SJSA1 (cell line): Measurements from ENCODE around the gene GAGE12J. TPM values are rescaled to one million over a fixed set of nuclear protein-coding genes. Genes with fewer than 3 reads are reported as not detected.
"Not testable (repeated sequence)": the region's sequence is repeated elsewhere in the genome, so short reads cannot be mapped to it uniquely, and the experiment has no call there.

Experiments
- DNase-seq, 2 experiments: peaks; one replicate each; pipeline ENCODE4 v3.0.0-alpha.2; 2015 to 2020; ENCODE audit warnings: low spot score in 2 of 2, low read depth in 1 of 2
- H3K27ac ChIP-seq: fragments of 250-450 bp; sonication (Bioruptor Pico); 2 replicates; pipeline ENCODE4 v1.5.1; 2020; ENCODE audit warnings: mild to moderate bottlenecking, moderate library complexity
- H3K27me3 ChIP-seq: fragments of 250-450 bp; sonication (Bioruptor Pico); replicated peaks from 2 replicates; pipeline ENCODE4 v1.5.1; 2020; ENCODE audit warnings: mild to moderate bottlenecking, moderate library complexity
- H3K36me3 ChIP-seq: fragments of 250-450 bp; sonication (Bioruptor Pico); 2 replicates; pipeline ENCODE4 v1.5.1; 2020; ENCODE audit warnings: mild to moderate bottlenecking
- H3K4me1 ChIP-seq: fragments of 250-450 bp; sonication (Bioruptor Pico); replicated peaks from 2 replicates; pipeline ENCODE4 v1.6.1; 2021; ENCODE audit warnings: mild to moderate bottlenecking
- H3K4me3 ChIP-seq: fragments of 250-450 bp; sonication (Bioruptor Pico); 2 replicates; pipeline ENCODE4 v1.5.1; 2020; ENCODE audit warnings: mild to moderate bottlenecking
- H3K9me3 ChIP-seq: fragments of 250-450 bp; sonication (Bioruptor Pico); replicated peaks from 2 replicates; pipeline ENCODE4 v1.5.1; 2020; ENCODE audit warnings: mild to moderate bottlenecking
- total RNA-seq: library from RNA; depleted of rRNA; stranded (reverse); fragments of >200 nt; shearing (Covaris generic); gene quantifications from 2 replicates; pipeline ENCODE4 v1.2.3, GENCODE V29; 2014; rRNA removed

The GAGE12J gene
- total RNA-seq = not detected in 2 replicates

- not testable (repeated sequence) for H3K9me3 ChIP-seq, H3K36me3 ChIP-seq, H3K4me1 ChIP-seq, H3K4me3 ChIP-seq, H3K27me3 ChIP-seq, H3K27ac ChIP-seq, DNase-seq
Observed at GRCh38 chrX:49321737-49322136, at the start of gene GAGE12J. GAGE12J (plus strand) TSS chrX:49322037; CDS start chrX:49323194, 1,157 bp downstream.

DNA sequence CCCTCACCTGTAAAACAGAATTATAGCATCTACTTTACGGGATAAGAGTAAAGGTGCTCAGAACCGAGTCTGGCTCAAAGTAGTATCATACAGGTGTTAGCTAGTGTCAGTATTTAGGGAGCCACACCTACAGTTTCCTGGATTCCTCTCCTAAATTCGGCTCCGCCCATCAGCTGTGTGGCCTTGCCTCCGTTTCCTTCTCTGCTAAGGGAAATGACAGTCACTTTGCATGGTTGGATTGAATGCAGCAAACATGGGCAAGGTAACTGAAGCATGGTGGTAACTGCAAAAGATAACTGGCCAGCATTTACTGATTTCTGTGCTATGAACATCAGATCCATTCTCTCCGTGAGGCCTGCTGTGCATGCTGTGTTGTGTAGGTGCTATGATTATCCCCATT is 49.4 kb upstream of the GAGE12J start:
- Histone ChIP-seq H3K4me3 (no peak overlapping the region), H3K4me1 (peaks cover 13% of the 10 kb centered on the region), H3K9me3 (no peaks in the 10 kb centered on the region), H3K36me3 (peaks cover 16% of the 10 kb centered on the region), H3K27ac (no peak overlapping the region), H3K27me3 (no peaks in the 10 kb centered on the region)
- DNase-seq = no peak

DNA sequence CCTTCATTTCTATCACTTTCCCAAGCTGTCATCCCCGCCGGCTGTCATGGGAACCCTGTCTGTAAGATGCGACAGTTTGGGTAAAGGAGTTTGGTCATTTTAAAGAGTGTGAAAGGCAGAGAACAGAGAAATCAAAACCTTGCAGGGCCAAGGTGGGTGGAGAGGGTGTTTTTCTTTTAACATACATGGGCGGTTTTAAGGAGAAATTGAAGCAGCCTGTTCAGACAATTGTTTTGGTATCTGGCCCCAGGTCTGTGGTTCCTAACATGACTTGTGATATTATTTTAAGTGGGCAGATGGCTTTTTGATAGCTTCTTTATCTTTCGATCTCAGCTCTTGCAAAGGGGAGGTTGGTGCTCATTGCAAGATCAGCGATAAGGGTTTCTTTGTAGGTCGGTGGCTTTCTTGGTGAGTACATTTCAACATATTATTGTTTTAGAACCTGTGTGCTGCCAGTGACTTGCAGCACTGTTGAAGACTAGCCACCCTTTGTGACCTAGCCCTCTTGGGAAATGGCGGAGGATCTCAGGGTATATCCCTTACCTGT is 48.6 kb upstream of the GAGE12J start:
- H3K4me1 ChIP-seq = peaks cover 13% of the 10 kb centered on the region
- no peaks in the 10 kb centered on the region for H3K9me3 ChIP-seq
- H3K36me3 ChIP-seq = peaks cover 16% of the 10 kb centered on the region
- no peaks in the 10 kb centered on the region for H3K27me3 ChIP-seq
- no peak overlapping the region for H3K4me3 ChIP-seq
- no peak for DNase-seq
- no peak overlapping the region for H3K27ac ChIP-seq

DNA sequence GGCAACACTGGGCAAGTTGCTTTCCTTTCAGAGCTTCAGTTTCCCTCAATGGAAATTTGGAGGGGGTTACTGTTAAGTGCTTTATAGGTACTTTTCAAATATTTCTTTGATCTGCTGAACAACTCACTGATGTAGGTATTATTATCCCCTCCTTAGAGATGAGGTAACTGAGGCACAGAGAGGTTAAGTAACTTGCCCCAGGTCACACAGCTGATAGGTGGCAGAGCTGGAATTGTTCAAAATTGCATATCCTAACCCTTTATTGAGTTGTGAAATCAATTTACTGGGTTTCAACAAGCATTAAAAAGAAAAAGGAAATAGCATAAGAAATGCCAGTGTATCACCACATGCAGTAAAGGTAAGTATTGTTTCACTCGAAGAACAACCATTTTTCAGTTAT is 45.6 kb upstream of the GAGE12J start:
- Histone ChIP-seq H3K27me3 (no peaks in the 10 kb centered on the region), H3K27ac (no peak overlapping the region), H3K4me3 (no peak overlapping the region), H3K9me3 (no peaks in the 10 kb centered on the region), H3K4me1 (no peaks in the 10 kb centered on the region), H3K36me3 (peaks cover 4% of the 10 kb centered on the region; the same call in 1 of the 2 replicates)
- no peak for DNase-seq

DNA sequence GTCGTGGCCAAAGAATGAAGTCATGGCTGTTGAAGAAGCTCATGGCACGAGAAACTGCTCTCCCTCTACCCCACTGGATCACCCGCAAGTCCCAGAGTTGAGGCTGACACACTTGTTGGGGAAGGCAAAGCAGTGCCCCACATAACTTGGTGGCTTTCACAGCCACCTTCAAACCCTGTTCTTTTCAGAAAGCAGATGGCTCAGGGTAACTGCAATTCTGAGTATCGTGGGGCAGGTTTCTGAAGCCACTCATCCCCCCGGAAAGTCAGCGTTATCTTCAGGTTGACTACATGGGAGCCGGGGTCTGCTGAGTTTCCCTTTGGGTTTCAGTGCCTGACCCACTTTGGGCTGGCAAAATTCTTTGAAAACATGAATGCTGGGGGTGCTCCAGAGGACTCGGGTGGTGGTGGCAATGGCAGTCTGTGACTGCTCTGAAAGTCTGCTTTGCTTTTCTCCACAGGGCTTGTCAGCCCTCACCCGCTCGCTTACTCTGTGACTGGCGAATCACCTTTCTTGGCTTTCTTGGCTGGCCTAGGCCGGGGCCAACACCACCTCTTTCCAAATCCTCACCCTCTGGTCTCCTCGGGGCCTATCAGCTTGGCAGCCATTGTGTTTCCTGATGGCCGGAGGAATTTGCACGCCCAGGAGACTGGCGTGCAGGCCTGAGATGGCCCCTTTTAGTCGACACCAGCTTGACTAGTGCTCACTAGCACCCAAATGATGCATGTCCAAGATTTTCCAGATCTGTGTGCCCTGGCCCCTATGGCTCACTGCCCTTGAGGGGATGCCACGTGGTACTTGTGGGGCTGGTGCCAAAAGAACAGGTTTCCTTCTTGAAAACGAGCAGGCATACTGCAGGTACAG is 44.9 kb upstream of the GAGE12J start:
- no peaks in the 10 kb centered on the region for H3K4me1 ChIP-seq
- no peaks in the 10 kb centered on the region for H3K27me3 ChIP-seq
- H3K36me3 ChIP-seq = peaks cover 4% of the 10 kb centered on the region; the same call in 1 of the 2 replicates
- H3K27ac ChIP-seq = no peak overlapping the region
- no peaks in the 10 kb centered on the region for H3K9me3 ChIP-seq
- H3K4me3 ChIP-seq = no peak overlapping the region
- no peak for DNase-seq

DNA sequence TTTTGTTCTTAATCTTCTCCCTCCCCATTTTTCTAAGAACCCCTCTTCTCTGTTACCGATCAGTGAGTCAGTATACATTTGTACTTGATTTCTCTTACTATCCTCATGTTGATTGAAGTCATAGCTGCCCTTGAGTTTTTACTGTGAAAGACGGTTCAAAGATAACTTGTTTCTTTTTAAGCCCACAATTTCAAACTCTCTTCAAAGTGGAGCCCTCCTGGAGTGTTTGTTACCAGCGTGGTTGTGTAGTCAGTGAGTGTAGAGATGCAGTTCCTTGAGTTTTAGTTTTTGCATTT is 44.4 kb upstream of the GAGE12J start:
- Histone ChIP-seq H3K27ac (no peak overlapping the region), H3K4me1 (no peaks in the 10 kb centered on the region)
- DNase-seq = no peak

GRCh38 chrX:49278081-49278480 is 43.8 kb upstream of the GAGE12J start:
- H3K4me3 ChIP-seq = no peak overlapping the region
- H3K4me1 ChIP-seq = no peaks in the 10 kb centered on the region
- no peaks in the 10 kb centered on the region for H3K9me3 ChIP-seq
- no peak overlapping the region for H3K27ac ChIP-seq
- no peaks in the 10 kb centered on the region for H3K27me3 ChIP-seq
- H3K36me3 ChIP-seq = no peaks in the 10 kb centered on the region
- no peak for DNase-seq

More for the DNA sequence above, 44.4 kb upstream of the GAGE12J start:
- Histone ChIP-seq H3K36me3 (peaks cover 2% of the 10 kb centered on the region; the same call in 1 of the 2 replicates), H3K27me3 (no peaks in the 10 kb centered on the region), H3K9me3 (no peaks in the 10 kb centered on the region), H3K4me3 (no peak overlapping the region)

DNA sequence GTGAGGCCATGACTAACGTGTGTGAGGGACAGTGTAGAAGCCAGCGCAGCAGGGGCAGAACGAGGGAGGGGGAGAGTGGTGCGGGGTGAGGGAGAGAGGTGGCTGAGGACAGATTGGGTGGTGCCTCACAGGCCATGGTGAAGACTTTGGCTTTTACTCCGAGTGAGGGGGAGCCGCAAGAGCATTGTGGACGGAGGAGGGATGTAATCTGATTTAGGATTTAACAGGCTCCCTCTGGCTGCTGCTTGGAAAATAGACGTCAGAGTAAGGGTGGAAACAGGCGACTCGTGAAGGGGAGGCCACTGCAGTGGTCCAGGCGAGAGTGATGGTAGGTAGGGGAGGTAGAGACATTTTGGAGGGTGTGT is 39.2 kb upstream of the GAGE12J start:
- Histone ChIP-seq H3K27ac (no peak overlapping the region), H3K4me1 (no peaks in the 10 kb centered on the region), H3K36me3 (no peaks in the 10 kb centered on the region), H3K27me3 (no peaks in the 10 kb centered on the region), H3K4me3 (no peak overlapping the region), H3K9me3 (no peaks in the 10 kb centered on the region)
- DNase-seq = no peak

DNA sequence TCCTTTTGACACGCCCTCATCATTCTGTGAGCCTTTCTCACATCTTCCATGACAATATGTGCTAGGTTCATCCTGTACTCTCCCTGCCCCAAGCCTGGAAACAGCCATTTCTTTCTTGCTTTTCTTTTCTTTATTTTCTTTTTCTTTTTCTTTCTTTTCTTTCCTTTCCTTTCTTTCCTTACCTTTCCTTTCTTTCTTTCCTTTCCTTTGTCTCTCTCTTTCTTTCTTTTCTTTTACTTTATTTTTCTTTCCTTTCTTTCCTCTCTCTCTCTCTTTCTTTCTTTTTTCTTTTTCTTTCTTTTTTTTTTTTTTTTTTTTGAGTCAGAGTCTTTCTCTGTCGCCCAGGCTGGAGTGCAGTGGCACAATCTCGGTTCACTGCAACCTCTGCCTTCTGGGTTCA is 37.6 kb upstream of the GAGE12J start:
- Histone ChIP-seq H3K27me3 (no peaks in the 10 kb centered on the region), H3K27ac (no peak overlapping the region), H3K4me3 (no peak overlapping the region), H3K4me1 (no peaks in the 10 kb centered on the region), H3K9me3 (no peaks in the 10 kb centered on the region), H3K36me3 (no peaks in the 10 kb centered on the region)
- no peak for DNase-seq

GRCh38 chrX:49286136-49286535 is 35.7 kb upstream of the GAGE12J start:
- no peaks in the 10 kb centered on the region for H3K4me1 ChIP-seq
- DNase-seq = no peak
- no peaks in the 10 kb centered on the region for H3K27me3 ChIP-seq
- no peaks in the 10 kb centered on the region for H3K36me3 ChIP-seq
- H3K9me3 ChIP-seq = no peaks in the 10 kb centered on the region
- H3K27ac ChIP-seq = no peak overlapping the region
- H3K4me3 ChIP-seq = no peak overlapping the region

- H3K27me3 ChIP-seq = no peaks in the 10 kb centered on the region
- H3K4me1 ChIP-seq = no peaks in the 10 kb centered on the region
- no peak overlapping the region for H3K4me3 ChIP-seq
- no peaks in the 10 kb centered on the region for H3K36me3 ChIP-seq
- H3K27ac ChIP-seq = no peak overlapping the region
- DNase-seq = no peak
- no peaks in the 10 kb centered on the region for H3K9me3 ChIP-seq
Observed at GRCh38 chrX:49286581-49286980, 35.3 kb upstream of the GAGE12J start.

- H3K36me3 ChIP-seq = no peaks in the 10 kb centered on the region
- H3K4me1 ChIP-seq = no peaks in the 10 kb centered on the region
- H3K9me3 ChIP-seq = no peaks in the 10 kb centered on the region
- no peak overlapping the region for H3K4me3 ChIP-seq
- no peak for DNase-seq
- no peaks in the 10 kb centered on the region for H3K27me3 ChIP-seq
- H3K27ac ChIP-seq = no peak overlapping the region
Observed at GRCh38 chrX:49287665-49288064, 34.2 kb upstream of the GAGE12J start.

GRCh38 chrX:49290215-49290614 is 31.6 kb upstream of the GAGE12J start:
- DNase-seq = no peak

GRCh38 chrX:49291615-49292337 is 30.1 kb upstream of the GAGE12J start:
- Histone ChIP-seq H3K4me1 (no peaks in the 10 kb centered on the region), H3K4me3 (no peak overlapping the region), H3K9me3 (no peaks in the 10 kb centered on the region), H3K36me3 (no peaks in the 10 kb centered on the region), H3K27ac (no peak overlapping the region), H3K27me3 (no peaks in the 10 kb centered on the region)
- DNase-seq = peak; percentile 25 to 62

More at GRCh38 chrX:49290215-49290614, 31.6 kb upstream of the GAGE12J start:
- Histone ChIP-seq H3K36me3 (no peaks in the 10 kb centered on the region), H3K9me3 (no peaks in the 10 kb centered on the region), H3K4me3 (no peak overlapping the region), H3K4me1 (no peaks in the 10 kb centered on the region), H3K27me3 (no peaks in the 10 kb centered on the region), H3K27ac (no peak overlapping the region)
